Vagina (tissue), 2 donors: ENCODE results near the gene BET1L. TPM values are rescaled to one million over a fixed set of nuclear protein-coding genes. Genes with fewer than 3 reads are reported as not detected.
"Not testable (repeated sequence)": the region's sequence is repeated elsewhere in the genome, so short reads cannot be mapped to it uniquely, and the experiment has no call there.

Source experiments
- DNase-seq, 2 donors: peaks; one replicate each; pipeline ENCODE4 v3.0.0-alpha.2; 2017; ENCODE audit errors: extremely low spot score in 2 of 2
- H3K27ac ChIP-seq: fragments of 200-600 bp; sonication (generic); one replicate; pipeline ENCODE4 v1.5.1; 2019
- H3K27me3 ChIP-seq: fragments of 200-600 bp; sonication (generic); one replicate; pipeline ENCODE4 v1.5.1; 2019
- H3K36me3 ChIP-seq, 2 donors: fragments of 200-600 bp; sonication (generic); one replicate each; pipeline ENCODE4 v1.5.1; 2017 to 2019
- H3K4me1 ChIP-seq: fragments of 200-600 bp; sonication (generic); one replicate; pipeline ENCODE4 v1.5.1; 2019
- H3K4me3 ChIP-seq, 2 donors: fragments of 200-600 bp; sonication (generic); 1 replicate in 1 of 2; 2 replicates in 1 of 2; pipeline ENCODE4 v1.5.1; 2016 to 2019
- H3K9me3 ChIP-seq: fragments of 200-600 bp; sonication (generic); one replicate; pipeline ENCODE4 v1.5.1; 2019
- POLR2A ChIP-seq, 2 donors: fragments of 450-650 bp; IDR thresholded peaks; one replicate each; pipeline ENCODE4 v1.6.1; 2017; ENCODE audit warnings: antibody characterized with exemption in 2 of 2, mild to moderate bottlenecking in 2 of 2, moderate library complexity in 2 of 2
- POLR2AphosphoS5 ChIP-seq, 2 donors: sonication (generic); formaldehyde crosslinking; IDR thresholded peaks; one replicate each; pipeline ENCODE4 v1.9.0; 2017; ENCODE audit warnings: antibody characterized with exemption in 2 of 2, mild to moderate bottlenecking in 2 of 2, low read depth in 1 of 2; ENCODE audit not compliant: insufficient read depth in 1 of 2
- intact Hi-C: fragments of 100-400 bp; cut with DNase I; formaldehyde crosslinking; loops from one replicate; pipeline ENCODE4 v1.15.1; 2023
- total RNA-seq: library from RNA; depleted of rRNA; stranded (reverse); fragments of >200 nt; gene quantifications from one replicate; pipeline ENCODE4 v1.2.3, GENCODE V29; 2016
- TF ChIP-seq, protein P1 (sequence below), 3 experiments: fragments of 450-650 bp in 2 of 3; fragments of 200-600 bp in 1 of 3; sonication (generic) in 1 of 3; IDR thresholded peaks; one replicate each; pipeline ENCODE4 v1.5.1; 2017 to 2019; ENCODE audit warnings: antibody characterized with exemption in 3 of 3, mild to moderate bottlenecking in 2 of 3, moderate library complexity in 2 of 3

Gene BET1L
- total RNA-seq, 1 donor from 2014 or later: 26.5 TPM

DNA sequence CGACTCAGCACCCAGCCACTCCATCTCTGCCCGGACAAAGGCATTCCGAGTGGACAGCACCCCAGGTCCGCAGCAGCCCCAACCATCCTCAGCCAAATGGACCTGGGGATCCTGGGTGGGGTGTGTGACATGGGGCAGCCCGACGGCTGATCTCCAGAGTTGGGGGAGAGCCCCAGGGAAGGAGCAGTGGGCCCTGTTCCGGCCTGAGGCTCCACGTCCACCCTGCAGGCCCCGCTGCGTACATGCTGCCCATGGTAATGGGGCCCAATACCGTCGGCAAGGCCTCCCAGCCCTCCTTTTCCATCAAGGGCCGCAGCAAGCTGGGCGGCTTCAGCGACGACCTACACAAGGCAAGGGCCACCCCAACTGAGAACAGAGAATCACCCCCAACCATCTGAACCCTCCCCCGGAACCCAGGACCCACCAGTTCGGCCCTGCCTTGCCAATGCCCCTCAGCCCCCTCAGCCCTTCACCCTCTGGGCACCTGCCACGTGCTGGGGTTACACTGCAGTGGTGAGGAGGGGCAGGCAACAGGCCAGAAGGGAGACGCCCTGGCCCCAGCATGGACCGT is 8.9 kb downstream of the BET1L start:
- peak in 1 of 2 donors; percentile 64 for DNase-seq
- intact Hi-C loops: no loop called here
- TF ChIP-seq POLR2A (IDR thresholded peaks at IDR 0.05): no peak

DNA sequence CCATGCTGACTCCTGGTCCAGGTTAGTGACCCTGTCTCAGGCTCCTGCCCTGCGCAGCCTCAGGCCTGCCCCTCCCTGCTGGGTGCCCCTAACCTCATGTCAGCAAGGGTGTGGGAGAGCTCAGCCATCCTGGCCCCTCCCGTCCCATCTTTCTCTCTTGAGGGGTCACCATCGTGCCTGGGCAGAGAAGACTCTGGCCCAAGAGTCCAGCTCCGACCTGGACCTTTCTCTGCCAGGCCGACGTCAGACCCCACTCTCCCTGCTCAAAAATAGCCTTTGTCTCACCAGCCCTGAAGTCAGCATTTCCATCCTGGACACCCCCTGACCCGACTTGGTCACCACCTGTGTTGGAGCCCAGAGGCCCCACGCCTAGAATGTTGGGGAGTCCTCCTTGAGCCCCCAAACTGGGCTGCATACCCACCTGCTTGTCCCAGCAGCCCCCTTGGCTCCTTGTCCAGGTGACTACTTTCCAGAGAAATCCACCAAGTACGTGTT is 9.4 kb downstream of the BET1L start:
- intact Hi-C loops: no loop called here
- Histone ChIP-seq H3K9me3 (no peaks in the 10 kb centered on the region), H3K4me1 (no peaks in the 10 kb centered on the region), H3K36me3 (peaks cover 0 to 10% of the 10 kb centered on the region in 2 donors), H3K4me3 (no peak overlapping the region), H3K27me3 (no peaks in the 10 kb centered on the region), H3K27ac (no peak overlapping the region)
- TF ChIP-seq, protein P1, sequence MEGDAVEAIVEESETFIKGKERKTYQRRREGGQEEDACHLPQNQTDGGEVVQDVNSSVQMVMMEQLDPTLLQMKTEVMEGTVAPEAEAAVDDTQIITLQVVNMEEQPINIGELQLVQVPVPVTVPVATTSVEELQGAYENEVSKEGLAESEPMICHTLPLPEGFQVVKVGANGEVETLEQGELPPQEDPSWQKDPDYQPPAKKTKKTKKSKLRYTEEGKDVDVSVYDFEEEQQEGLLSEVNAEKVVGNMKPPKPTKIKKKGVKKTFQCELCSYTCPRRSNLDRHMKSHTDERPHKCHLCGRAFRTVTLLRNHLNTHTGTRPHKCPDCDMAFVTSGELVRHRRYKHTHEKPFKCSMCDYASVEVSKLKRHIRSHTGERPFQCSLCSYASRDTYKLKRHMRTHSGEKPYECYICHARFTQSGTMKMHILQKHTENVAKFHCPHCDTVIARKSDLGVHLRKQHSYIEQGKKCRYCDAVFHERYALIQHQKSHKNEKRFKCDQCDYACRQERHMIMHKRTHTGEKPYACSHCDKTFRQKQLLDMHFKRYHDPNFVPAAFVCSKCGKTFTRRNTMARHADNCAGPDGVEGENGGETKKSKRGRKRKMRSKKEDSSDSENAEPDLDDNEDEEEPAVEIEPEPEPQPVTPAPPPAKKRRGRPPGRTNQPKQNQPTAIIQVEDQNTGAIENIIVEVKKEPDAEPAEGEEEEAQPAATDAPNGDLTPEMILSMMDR (IDR thresholded peaks at IDR 0.05): no peak
- no peak for TF ChIP-seq POLR2AphosphoS5 (IDR thresholded peaks at IDR 0.05; ENCODE audit: insufficient read depth in 1 of 2, low read depth in 1 of 2)
- no peak for TF ChIP-seq POLR2A (IDR thresholded peaks at IDR 0.05)
- peak in 1 of 2 donors; percentile 79 for DNase-seq

More for the DNA sequence above, 8.9 kb downstream of the BET1L start:
- Histone ChIP-seq H3K27me3 (no peaks in the 10 kb centered on the region), H3K4me3 (no peak overlapping the region), H3K27ac (no peak overlapping the region), H3K36me3 (peaks cover 0 to 10% of the 10 kb centered on the region in 2 donors), H3K9me3 (no peaks in the 10 kb centered on the region), H3K4me1 (peaks cover 1% of the 10 kb centered on the region)

DNA sequence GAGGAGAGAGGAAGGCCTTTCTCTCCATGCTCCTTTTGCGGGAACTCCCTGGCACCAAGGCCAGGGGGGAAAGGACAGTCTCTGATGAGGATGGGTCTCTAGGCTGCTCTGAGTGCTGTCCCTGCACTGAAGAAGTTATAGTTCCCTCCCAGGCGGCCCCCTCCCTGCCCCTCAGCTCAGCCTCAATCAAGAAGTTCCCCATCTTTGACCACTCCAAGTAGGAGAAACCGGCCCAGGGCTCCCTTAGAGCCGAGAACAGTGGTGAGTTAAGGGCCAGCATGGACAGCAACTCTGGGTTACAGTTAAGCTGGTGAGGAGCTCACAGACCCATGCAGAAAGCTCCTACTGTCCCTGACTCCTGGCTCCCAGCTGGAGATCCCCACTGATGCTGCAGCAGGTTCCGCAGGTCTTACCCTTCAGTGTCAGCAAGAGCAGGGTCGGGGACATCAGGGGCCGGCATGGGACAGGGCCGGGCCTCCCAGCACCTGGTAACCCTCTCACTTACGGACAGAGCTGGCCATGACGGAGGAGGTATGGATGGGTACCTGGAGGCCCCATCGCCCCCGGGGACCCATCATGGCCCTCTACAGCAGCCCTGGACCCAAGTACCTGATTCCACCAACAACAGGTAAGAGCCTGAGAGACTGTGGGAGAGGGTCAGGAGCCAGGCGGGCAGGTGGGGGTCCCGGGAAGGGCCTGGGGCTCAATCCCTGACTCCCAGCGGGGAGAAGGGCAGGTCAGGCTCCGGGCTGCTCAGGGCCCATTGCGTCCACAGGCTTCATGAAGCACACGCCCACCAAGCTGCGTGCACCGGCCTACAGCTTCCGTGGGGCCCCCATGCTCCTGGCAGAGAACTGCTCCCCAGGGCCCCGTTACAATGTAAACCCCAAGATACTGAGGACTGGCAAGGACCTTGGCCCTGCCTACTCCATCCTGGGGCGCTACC is 10.1 kb downstream of the BET1L start:
- no peaks in the 10 kb centered on the region for H3K9me3 ChIP-seq
- H3K36me3 ChIP-seq: peaks cover 0 to 10% of the 10 kb centered on the region in 2 donors
- H3K4me3 ChIP-seq: no peak overlapping the region
- peak in 1 of 2 donors; percentile 82 for DNase-seq
- intact Hi-C loops: no loop called here
- no peaks in the 10 kb centered on the region for H3K27me3 ChIP-seq
- H3K27ac ChIP-seq: no peak overlapping the region
- TF ChIP-seq POLR2AphosphoS5 (IDR thresholded peaks at IDR 0.05; ENCODE audit: insufficient read depth in 1 of 2, low read depth in 1 of 2) (no peak), POLR2A (IDR thresholded peaks at IDR 0.05) (no peak)
- TF ChIP-seq, protein P1 (IDR thresholded peaks at IDR 0.05): no peak
- H3K4me1 ChIP-seq: no peaks in the 10 kb centered on the region

DNA sequence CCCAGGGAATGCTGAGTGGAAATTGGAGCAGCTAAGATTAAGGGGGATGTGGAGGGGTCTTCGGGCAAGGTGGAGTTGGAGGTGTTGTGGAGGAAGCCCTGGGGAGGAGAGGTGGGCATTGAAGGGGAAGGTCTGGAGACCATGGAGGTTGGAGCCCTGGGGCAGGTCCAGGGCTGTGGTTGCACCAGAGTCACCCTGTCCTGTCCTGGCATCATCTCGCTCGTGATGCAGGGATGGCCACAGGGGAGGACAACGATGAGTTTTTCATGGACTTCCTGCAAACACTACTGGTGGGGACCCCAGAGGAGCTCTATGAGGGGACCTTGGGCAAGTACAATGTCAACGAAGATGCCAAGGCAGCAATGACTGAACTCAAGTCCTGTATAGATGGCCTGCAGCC is 13.7 kb downstream of the BET1L start:
- H3K36me3 ChIP-seq, DNase-seq, intact Hi-C loops, H3K27me3 ChIP-seq, H3K4me1 ChIP-seq, H3K27ac ChIP-seq, H3K9me3 ChIP-seq, H3K4me3 ChIP-seq: not testable (repeated sequence)

DNA sequence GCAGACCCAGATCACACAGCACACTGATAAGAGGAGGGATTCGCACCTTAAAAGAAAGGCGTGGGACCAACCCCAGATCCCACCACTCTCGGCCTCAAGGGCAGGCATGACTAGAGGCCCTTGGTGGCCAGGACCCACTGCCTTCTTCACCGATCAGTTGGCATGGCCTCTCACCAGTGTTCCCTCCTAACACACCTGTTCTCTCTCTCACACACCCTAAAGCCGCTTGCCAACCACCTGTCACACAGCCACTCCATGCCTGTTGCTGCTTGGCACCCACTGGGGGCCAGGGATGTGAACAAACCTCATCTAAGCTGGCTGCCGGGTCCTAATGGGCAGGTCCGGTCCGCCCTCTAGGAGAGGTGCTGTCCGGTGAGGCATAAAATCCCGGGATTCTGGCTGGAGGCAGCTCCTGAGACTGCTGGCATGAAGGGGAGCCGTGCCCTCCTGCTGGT is 14.5 kb downstream of the BET1L start, which contains the start of gene SCGB1C1:
Gene SCGB1C1, plus strand, starts transcription at position 405 of the 455 bp plus-strand sequence. Its CDS starts 22 bp downstream, at position 427.
- H3K4me1 ChIP-seq, H3K27ac ChIP-seq, DNase-seq, H3K9me3 ChIP-seq, H3K4me3 ChIP-seq, H3K27me3 ChIP-seq, intact Hi-C loops, H3K36me3 ChIP-seq: not testable (repeated sequence)

DNA sequence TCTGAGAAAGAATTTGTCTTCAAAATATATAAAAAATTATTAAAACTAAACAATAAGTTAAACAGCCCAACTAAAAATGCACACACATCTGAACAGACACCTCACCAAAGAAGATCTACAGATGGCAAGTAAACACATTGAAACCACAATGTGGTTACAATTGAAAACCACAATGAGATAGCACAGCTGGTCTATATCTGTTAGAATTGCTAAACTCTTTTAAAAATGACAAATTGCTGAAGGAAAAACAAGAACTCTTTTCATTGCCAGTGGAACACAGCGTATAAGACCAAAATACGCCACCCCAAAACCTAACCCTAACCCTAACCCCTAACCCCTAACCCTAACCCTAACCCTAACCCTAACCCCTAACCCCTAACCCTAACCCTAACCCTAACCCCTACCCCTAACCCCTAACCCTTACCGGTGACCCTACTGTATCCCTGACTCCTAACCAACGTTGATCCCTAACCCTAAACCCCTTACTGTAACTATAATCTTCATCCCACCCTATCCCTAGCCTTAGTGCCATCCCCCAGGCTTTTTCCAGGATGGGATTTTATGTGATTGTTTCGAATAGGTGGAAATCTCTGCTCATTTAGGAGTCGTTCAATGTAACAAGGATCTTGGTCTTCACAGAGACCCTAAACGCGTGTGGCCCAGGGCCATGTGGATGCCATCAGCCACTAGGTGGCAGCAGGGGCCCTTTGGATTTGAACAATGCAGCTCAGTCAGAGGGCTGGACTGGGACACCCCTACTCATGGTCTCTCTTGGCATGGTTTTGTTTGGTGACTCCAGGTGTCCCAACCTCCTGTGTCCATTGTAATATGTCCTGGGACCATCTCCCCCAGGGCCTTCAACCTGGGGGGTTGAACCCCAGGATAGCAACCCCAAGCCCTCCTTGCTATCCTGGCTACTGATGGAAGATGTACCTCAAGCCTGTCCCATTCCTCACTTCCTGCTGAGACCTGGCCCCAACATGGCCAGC is 15.4 kb downstream of the BET1L start:
- DNase-seq, H3K4me3 ChIP-seq, intact Hi-C loops, H3K27ac ChIP-seq, H3K36me3 ChIP-seq, H3K27me3 ChIP-seq, H3K4me1 ChIP-seq, H3K9me3 ChIP-seq: not testable (repeated sequence)
- TF ChIP-seq, protein P1 (IDR thresholded peaks at IDR 0.05): peak in 2 of 3 experiments; percentile 36 to 38

DNA sequence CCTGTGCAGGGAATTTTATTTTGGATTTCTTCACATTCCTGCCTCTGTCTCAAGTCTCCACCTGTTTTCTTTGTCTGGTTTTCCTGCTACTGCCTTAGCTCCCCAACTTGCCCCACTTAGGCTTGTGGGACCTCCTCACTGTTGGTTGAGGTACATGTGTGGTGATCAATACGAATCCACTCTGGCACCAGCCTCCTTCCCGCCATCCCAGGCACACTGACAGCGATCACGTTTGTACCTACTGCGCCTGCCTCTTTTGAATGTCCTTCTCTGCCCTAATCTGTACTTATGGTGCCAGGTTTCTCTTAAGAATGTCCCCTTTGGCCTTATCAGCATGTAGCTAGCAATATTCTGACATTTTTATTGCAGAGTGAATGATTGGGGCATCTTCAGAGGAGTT is 16.7 kb downstream of the BET1L start:
- H3K4me1 ChIP-seq, intact Hi-C loops, H3K27ac ChIP-seq, H3K36me3 ChIP-seq, H3K9me3 ChIP-seq, H3K4me3 ChIP-seq, H3K27me3 ChIP-seq, DNase-seq: not testable (repeated sequence)

DNA sequence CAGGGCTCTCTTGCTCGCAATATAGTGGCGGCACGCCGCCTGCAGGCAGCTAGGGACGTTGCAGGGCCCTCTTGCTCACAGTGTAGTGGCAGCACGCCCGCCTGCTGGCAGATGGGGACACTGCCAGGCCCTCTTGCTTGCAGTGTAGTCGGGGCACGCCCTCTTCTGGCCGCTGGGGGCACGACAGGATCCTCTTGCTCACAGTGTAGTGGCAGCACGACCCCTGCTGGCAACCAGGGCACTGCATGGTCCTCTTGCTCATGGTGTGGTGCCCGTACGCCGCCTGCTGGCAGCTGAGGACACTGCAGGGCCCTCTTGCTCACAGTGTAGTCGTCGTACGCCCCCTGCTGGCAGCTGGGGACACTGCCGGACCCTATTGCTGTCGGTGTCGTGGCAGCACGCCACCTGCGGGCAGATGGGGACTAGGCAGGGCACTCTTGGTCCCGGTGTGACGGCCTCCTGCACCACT is 17.3 kb downstream of the BET1L start:
- H3K36me3 ChIP-seq, intact Hi-C loops, H3K4me1 ChIP-seq, H3K27ac ChIP-seq, H3K4me3 ChIP-seq, H3K9me3 ChIP-seq, DNase-seq, H3K27me3 ChIP-seq: not testable (repeated sequence)
